AG09309 (cell line): ENCODE results near the gene CFAP410.

Experiments
- DNase-seq: peaks from one replicate; pipeline ENCODE4 v3.0.0-alpha.2; 2010; ENCODE audit warnings: low read depth
- H3K4me3 ChIP-seq: 2 replicates; pipeline ENCODE4 v1.5.1; 2011; ENCODE audit warnings: mild to moderate bottlenecking, low read depth, low read length, moderate library complexity; ENCODE audit not compliant: control insufficient read depth
- CTCF ChIP-seq: IDR thresholded peaks from 2 replicates; pipeline ENCODE4 v1.5.1; 2011; ENCODE audit warnings: mild to moderate bottlenecking, low read depth, low read length, inconsistent platforms; ENCODE audit not compliant: insufficient read depth, control insufficient read depth; ENCODE audit errors: missing control alignments

Gene CFAP410

GRCh38 chr21:44330698-44331097 is 8.5 kb downstream of the CFAP410 start:
- TF ChIP-seq CTCF, result no peak
- no peak for DNase-seq

GRCh38 chr21:44329971-44330681 is 9.1 kb downstream of the CFAP410 start:
- no peak for TF ChIP-seq CTCF
- no peak for DNase-seq
- no peak overlapping the region for H3K4me3 ChIP-seq

More at GRCh38 chr21:44330698-44331097, 8.5 kb downstream of the CFAP410 start:
- H3K4me3 ChIP-seq, result no peak overlapping the region

- H3K4me3 ChIP-seq, result no peak overlapping the region
- no peak for TF ChIP-seq CTCF
- DNase-seq, result no peak
Observed at GRCh38 chr21:44329086-44329889, 9.9 kb downstream of the CFAP410 start.

- H3K4me3 ChIP-seq, result no peak overlapping the region
- no peak for DNase-seq
- no peak for TF ChIP-seq CTCF
Observed at GRCh38 chr21:44328242-44328895, 10.8 kb downstream of the CFAP410 start.

GRCh38 chr21:44327603-44327974 is 11.6 kb downstream of the CFAP410 start:
- DNase-seq, result no peak
- TF ChIP-seq CTCF, result no peak
- H3K4me3 ChIP-seq, result no peak overlapping the region

- H3K4me3 ChIP-seq, result no peak overlapping the region
- DNase-seq, result no peak
Observed at GRCh38 chr21:44326716-44327602, 12.2 kb downstream of the CFAP410 start.

More at GRCh38 chr21:44326716-44327602, 12.2 kb downstream of the CFAP410 start:
- no peak for TF ChIP-seq CTCF
